ENCODE results near the gene RARG. TPM values are rescaled to one million over a fixed set of nuclear protein-coding genes. Genes with fewer than 3 reads are reported as not detected.

The RARG gene
- total RNA-seq, 1 experiment from 2014 or later, result 62.0 TPM

DNA sequence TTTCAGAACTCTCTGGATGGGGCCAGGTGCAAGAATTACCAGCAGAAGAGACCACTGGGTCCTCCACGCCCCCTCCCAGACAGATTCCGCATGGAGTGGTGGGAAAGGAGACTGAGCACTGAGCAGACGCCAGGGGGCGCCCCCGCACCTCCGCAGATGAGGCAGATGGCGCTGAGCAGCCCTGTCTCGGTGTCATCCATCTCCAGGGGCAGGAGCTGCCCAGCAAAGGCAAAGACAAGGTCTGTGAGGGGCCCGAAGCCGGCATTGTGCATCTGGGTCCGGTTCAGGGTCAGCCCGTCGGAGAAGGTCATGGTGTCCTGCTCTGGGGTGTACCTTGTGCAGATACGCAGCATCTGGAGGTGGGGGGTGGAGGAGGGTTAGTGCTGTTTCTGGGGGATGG lies 18.7 kb downstream of the RARG start:
- Histone ChIP-seq H3F3A (ENCODE audit: low read length, unreplicated experiment) (no peaks in the 10 kb centered on the region), H3K27me3 (ENCODE audit: low read length) (no peaks in the 10 kb centered on the region), H4K20me1 (ENCODE audit: low read length) (no peaks in the 10 kb centered on the region), H3K79me2 (ENCODE audit: low read length) (peaks cover 29% of the 10 kb centered on the region), H3K36me3 (ENCODE audit: low read depth, low read length) (peaks cover 37% of the 10 kb centered on the region), H3K4me2 (ENCODE audit: low read length) (no peak overlapping the region), H3K4me1 (ENCODE audit: insufficient read depth, low read length) (peaks cover 24% of the 10 kb centered on the region), H3K4me3 (ENCODE audit: low read length) (no peak overlapping the region), H3K9me3 (ENCODE audit: low read length) (no peaks in the 10 kb centered on the region), H3K9me2 (replicated peaks; ENCODE audit: low read length) (no peaks in the 10 kb centered on the region), H3K27ac (ENCODE audit: low read length) (no peak overlapping the region), H2AFZ (ENCODE audit: low read length) (no peak overlapping the region), H3K9ac (ENCODE audit: low read length) (no peak overlapping the region)
- peak; percentile 84 for ATAC-seq
- TF ChIP-seq, protein P1, sequence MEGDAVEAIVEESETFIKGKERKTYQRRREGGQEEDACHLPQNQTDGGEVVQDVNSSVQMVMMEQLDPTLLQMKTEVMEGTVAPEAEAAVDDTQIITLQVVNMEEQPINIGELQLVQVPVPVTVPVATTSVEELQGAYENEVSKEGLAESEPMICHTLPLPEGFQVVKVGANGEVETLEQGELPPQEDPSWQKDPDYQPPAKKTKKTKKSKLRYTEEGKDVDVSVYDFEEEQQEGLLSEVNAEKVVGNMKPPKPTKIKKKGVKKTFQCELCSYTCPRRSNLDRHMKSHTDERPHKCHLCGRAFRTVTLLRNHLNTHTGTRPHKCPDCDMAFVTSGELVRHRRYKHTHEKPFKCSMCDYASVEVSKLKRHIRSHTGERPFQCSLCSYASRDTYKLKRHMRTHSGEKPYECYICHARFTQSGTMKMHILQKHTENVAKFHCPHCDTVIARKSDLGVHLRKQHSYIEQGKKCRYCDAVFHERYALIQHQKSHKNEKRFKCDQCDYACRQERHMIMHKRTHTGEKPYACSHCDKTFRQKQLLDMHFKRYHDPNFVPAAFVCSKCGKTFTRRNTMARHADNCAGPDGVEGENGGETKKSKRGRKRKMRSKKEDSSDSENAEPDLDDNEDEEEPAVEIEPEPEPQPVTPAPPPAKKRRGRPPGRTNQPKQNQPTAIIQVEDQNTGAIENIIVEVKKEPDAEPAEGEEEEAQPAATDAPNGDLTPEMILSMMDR (conservative IDR thresholded peaks at IDR 0.05; ENCODE audit: low read depth, low read length), result peak; percentile 95
- no peak for TF ChIP-seq EZH2phosphoT487 (IDR thresholded peaks at IDR 0.05; ENCODE audit: borderline replicate concordance, low read length)
- DNase-seq, result peak; percentile 76
- ChIA-PET CTCF (interaction anchor here (0.5 to 1.9 kb wide), 8 partner anchors 28 to 132 kb away, joined by 3 to 13 read pairs (median 5); partner anchors contain the start of genes AAAS and ESPL1), POLR2A (ENCODE audit: unreplicated experiment) (no interaction called here)
- no TSS peak for BruUV-seq (replicated peaks)
- intact Hi-C loops (cut with micrococcal nuclease), result loop anchor here (1.0 to 2.0 kb wide), 3 partner anchors 37 to 74 kb away; partner anchors contain the start of gene ESPL1

- no peaks in the 10 kb centered on the region for H3K9me2 ChIP-seq (replicated peaks; ENCODE audit: low read length)
- DNase-seq, result no peak
- BruUV-seq (replicated peaks), result no TSS peak
- H3K27ac ChIP-seq (ENCODE audit: low read length), result no peak overlapping the region
- H3K36me3 ChIP-seq (ENCODE audit: low read depth, low read length), result peaks cover 37% of the 10 kb centered on the region
- no peaks in the 10 kb centered on the region for H4K20me1 ChIP-seq (ENCODE audit: low read length)
- H3K27me3 ChIP-seq (ENCODE audit: low read length), result no peaks in the 10 kb centered on the region
- intact Hi-C loops (cut with micrococcal nuclease), result loop anchor here (1.0 to 2.0 kb wide), 3 partner anchors 38 to 74 kb away; partner anchors contain the start of gene ESPL1
- CTCF ChIA-PET, result interaction anchor here (1.9 kb wide), 1 partner anchor 132 kb away, joined by 10 read pairs; no protein-coding TSS in a partner anchor
- peaks cover 25% of the 10 kb centered on the region for H3K79me2 ChIP-seq (ENCODE audit: low read length)
- no peak for ATAC-seq
- H3K4me1 ChIP-seq (ENCODE audit: insufficient read depth, low read length), result peaks cover 20% of the 10 kb centered on the region
- no peaks in the 10 kb centered on the region for H3F3A ChIP-seq (ENCODE audit: low read length, unreplicated experiment)
- no peak overlapping the region for H3K4me2 ChIP-seq (ENCODE audit: low read length)
- H3K4me3 ChIP-seq (ENCODE audit: low read length), result no peak overlapping the region
- no peak overlapping the region for H3K9ac ChIP-seq (ENCODE audit: low read length)
- H3K9me3 ChIP-seq (ENCODE audit: low read length), result no peaks in the 10 kb centered on the region
- TF ChIP-seq EZH2 (IDR thresholded peaks at IDR 0.05; ENCODE audit: low read length, unreplicated experiment) (no peak), EZH2phosphoT487 (IDR thresholded peaks at IDR 0.05; ENCODE audit: borderline replicate concordance, low read length) (no peak)
- TF ChIP-seq, protein P1 (conservative IDR thresholded peaks at IDR 0.05; ENCODE audit: low read depth, low read length), result no peak
- no peak overlapping the region for H2AFZ ChIP-seq (ENCODE audit: low read length)
- POLR2A ChIA-PET (ENCODE audit: unreplicated experiment), result no interaction called here
Measured at GRCh38 chr12:53212931-53213330, 19.1 kb downstream of the RARG start.

Measured in PC-3 (cell line).